ENCODE results near the gene MAD1L1. TPM values are rescaled to one million over a fixed set of nuclear protein-coding genes. Genes with fewer than 3 reads are reported as not detected.

Gene MAD1L1
- total and polyA plus RNA-seq, 2 of the 13 experiments (the other 11 are each of a cell fraction or from before 2014, with no cell fraction given): 17.4 to 64.7 TPM

GRCh38 chr7:2009541-2010001, 223.2 kb downstream of the MAD1L1 start:
- FAIRE-seq: no peak
- TF ChIP-seq KDM5B (CRISPR knock-in tag; IDR thresholded peaks at IDR 0.05; ENCODE audit: borderline replicate concordance) (no peak), ZNF891 (CRISPR knock-in tag; IDR thresholded peaks at IDR 0.05) (no peak), ZNF510 (CRISPR knock-in tag; IDR thresholded peaks at IDR 0.05; ENCODE audit: low read depth) (no peak), HOXD1 (CRISPR knock-in tag; IDR thresholded peaks at IDR 0.05) (no peak), PAF1 (CRISPR knock-in tag; IDR thresholded peaks at IDR 0.05) (no peak), SYNCRIP (IDR thresholded peaks at IDR 0.05; ENCODE audit: insufficient read depth, low read depth, low read length) (no peak)

GRCh38 chr7:2008936-2009540, 223.7 kb downstream of the MAD1L1 start:
- POLR2A ChIA-PET: no interaction called here
- H3K36me3 ChIP-seq (replicated peaks in 1 of 2; ENCODE audit: control insufficient read depth in 1 of 2, insufficient read depth in 2 of 2, low read length in 2 of 2): peaks cover 5 to 11% of the 10 kb centered on the region in 2 experiments; a peak in 3 of 5 replicates
- FAIRE-seq (no peak), DNase-seq (ENCODE audit: low spot score) (no peak), ATAC-seq (no peak)
- no peak for TF ChIP-seq GFI1 (CRISPR knock-in tag; IDR thresholded peaks at IDR 0.05; ENCODE audit: borderline replicate concordance)
- TF ChIP-seq HCFC1 (IDR thresholded peaks at IDR 0.05; ENCODE audit: low read depth, low read length): no peak
- intact Hi-C loops (cut with micrococcal nuclease; ENCODE audit: unreplicated experiment) (no loop called here), in situ Hi-C loops (cut with HindIII; ENCODE audit: extremely low pct_ligation_motif_present, low pct_unique_long_range_greater_than_20kb) (no loop called here)
- H3K27me3 ChIP-seq (ENCODE audit: control insufficient read depth in 1 of 2, insufficient read depth in 2 of 2, low read length in 2 of 2): no peaks in the 10 kb centered on the region
- no peaks in the 10 kb centered on the region for H3K79me2 ChIP-seq (ENCODE audit: insufficient read depth, low read length)
- H3K4me3 ChIP-seq (replicated peaks in 1 of 3; ENCODE audit: insufficient read depth in 1 of 3, low read depth in 2 of 3, low read length in 3 of 3): no peak overlapping the region
- H3K27ac ChIP-seq (ENCODE audit: extremely low read length, insufficient read depth, low read length): no peak overlapping the region
- no peak overlapping the region for H2AFZ ChIP-seq (ENCODE audit: low read length)
- CTCF ChIA-PET (ENCODE audit: low intra/inter-chr PET ratio, low total read pairs): no interaction called here
- H3K9me3 ChIP-seq (ENCODE audit: low read length): no peaks in the 10 kb centered on the region
- H3K9ac ChIP-seq (ENCODE audit: insufficient read depth, low read depth, low read length): no peak overlapping the region
- BruUV-seq (replicated peaks): no TSS peak
- H4K20me1 ChIP-seq (ENCODE audit: insufficient read depth, low read length): no peaks in the 10 kb centered on the region
- H3K4me1 ChIP-seq (ENCODE audit: insufficient read depth, low read length): no peaks in the 10 kb centered on the region
- H3K4me2 ChIP-seq (ENCODE audit: low read depth, low read length): no peak overlapping the region
- WGBS (ENCODE audit: low lambda C conversion rate): 96% methylated on average over 9 of the region's 25 CpGs

More at GRCh38 chr7:2009541-2010001, 223.2 kb downstream of the MAD1L1 start:
- no peak overlapping the region for H3K9ac ChIP-seq (ENCODE audit: insufficient read depth, low read depth, low read length)
- peaks cover 5 to 12% of the 10 kb centered on the region in 2 experiments; a peak in 3 of 5 replicates for H3K36me3 ChIP-seq (replicated peaks in 1 of 2; ENCODE audit: control insufficient read depth in 1 of 2, insufficient read depth in 2 of 2, low read length in 2 of 2)
- BruUV-seq (replicated peaks): no TSS peak
- in situ Hi-C loops (cut with HindIII; ENCODE audit: extremely low pct_ligation_motif_present, low pct_unique_long_range_greater_than_20kb) (no loop called here), intact Hi-C loops (cut with micrococcal nuclease; ENCODE audit: unreplicated experiment) (no loop called here)
- H3K4me3 ChIP-seq (replicated peaks in 1 of 3; ENCODE audit: insufficient read depth in 1 of 3, low read depth in 2 of 3, low read length in 3 of 3): no peak overlapping the region
- WGBS (ENCODE audit: low lambda C conversion rate): 100% methylated on average over 2 of the region's 16 CpGs
- no peaks in the 10 kb centered on the region for H3K4me1 ChIP-seq (ENCODE audit: insufficient read depth, low read length)
- ATAC-seq: no peak
- DNase-seq (ENCODE audit: low spot score): no peak
- no peak overlapping the region for H3K27ac ChIP-seq (ENCODE audit: extremely low read length, insufficient read depth, low read length)
- H3K79me2 ChIP-seq (ENCODE audit: insufficient read depth, low read length): no peaks in the 10 kb centered on the region
- ChIA-PET CTCF (ENCODE audit: low intra/inter-chr PET ratio, low total read pairs) (no interaction called here), POLR2A (no interaction called here)
- H2AFZ ChIP-seq (ENCODE audit: low read length): no peak overlapping the region
- no peaks in the 10 kb centered on the region for H3K27me3 ChIP-seq (ENCODE audit: control insufficient read depth in 1 of 2, insufficient read depth in 2 of 2, low read length in 2 of 2)
- no peaks in the 10 kb centered on the region for H4K20me1 ChIP-seq (ENCODE audit: insufficient read depth, low read length)
- H3K9me3 ChIP-seq (ENCODE audit: low read length): no peaks in the 10 kb centered on the region
- H3K4me2 ChIP-seq (ENCODE audit: low read depth, low read length): no peak overlapping the region

Measured in HepG2 (cell line).